ENCODE measurements around the gene CFAP221.
A peak's percentile ranks its signal among the peaks of the same experiment; 100 is the strongest.

The CFAP221 gene

DNA sequence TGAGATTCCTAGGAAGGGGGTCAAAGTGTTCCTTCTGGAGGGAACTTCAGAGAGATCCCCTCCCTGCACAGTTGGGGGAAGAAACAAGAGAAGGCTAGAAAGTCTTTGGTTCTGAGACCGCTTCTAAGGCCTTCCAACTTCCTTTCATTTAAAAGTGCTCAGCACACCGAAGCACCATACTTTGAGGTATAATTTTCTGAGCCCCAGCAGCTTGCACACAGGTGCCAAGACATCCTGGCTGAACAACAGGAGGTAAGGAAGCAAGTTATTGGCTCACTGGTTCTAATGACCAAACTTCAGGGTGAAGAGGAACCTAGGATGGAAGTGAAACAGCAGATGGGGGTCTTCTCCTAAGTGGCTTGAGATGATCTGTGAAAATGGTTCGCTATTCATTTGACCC, 154.0 kb downstream of the CFAP221 start:
- DNase-seq (ENCODE audit: low read depth in 2 of 2), result no peak

GRCh38 chr2:119699016-119699606, 154.9 kb downstream of the CFAP221 start:
- DNase-seq (ENCODE audit: low read depth in 2 of 2), result no peak

DNA sequence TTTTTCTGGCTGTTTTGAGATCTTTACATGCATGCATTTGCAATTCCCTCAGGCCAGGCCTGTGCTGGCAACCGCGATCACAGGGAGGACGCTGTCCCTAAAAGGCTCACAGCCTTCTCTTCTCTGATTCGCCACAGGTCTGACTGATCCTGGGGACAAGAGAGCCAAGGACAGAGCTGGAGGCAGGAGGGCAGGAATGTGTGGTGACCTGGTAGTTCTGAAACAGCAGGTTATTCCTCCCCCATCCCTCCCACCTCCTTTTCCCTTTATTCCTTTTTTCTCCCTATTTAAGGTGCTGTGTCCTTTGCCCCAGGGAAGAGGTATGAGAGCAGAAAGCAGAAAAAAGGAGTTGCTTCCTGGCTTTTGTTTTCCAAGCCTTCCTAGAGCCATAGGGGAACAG, 156.6 kb downstream of the CFAP221 start:
- no peak for DNase-seq (ENCODE audit: low read depth in 2 of 2)

GRCh38 chr2:119701352-119701751, 157.1 kb downstream of the CFAP221 start:
- DNase-seq (ENCODE audit: low read depth in 2 of 2), result no peak

DNA sequence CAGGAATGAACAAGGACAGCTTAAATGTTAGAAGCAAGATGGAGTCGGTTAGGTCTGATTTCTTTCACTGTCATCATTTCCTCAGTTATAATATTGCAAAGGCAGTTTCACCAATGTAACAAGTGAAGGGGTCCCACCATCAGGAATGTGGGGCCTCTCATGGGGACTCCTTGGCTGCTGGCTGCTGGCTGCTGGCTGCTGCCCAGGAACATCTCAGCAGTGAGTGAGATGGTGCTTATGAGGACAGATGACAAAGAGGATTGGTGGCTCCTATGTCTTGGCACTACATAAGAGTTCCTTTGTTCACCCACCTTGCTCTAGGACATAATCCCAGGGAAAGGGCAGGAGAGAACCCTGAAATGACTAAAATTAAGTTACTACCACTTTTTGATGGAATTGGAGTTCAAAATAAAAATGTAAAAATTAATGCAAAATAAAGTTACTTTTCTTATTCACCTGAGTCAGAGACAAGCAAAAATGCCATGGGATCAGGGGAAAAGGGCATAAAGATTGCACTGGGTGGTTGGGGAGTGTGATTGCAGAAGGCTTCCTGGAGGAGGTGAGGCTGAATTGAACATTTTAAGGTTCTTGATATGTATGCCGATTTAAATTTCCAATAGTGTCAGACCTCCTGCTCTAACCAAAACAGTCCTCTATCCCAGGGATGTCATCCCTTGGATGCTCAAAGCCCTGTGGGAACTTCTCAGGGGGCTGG, 158.1 kb downstream of the CFAP221 start:
- no peak for DNase-seq (ENCODE audit: low read depth in 2 of 2)

- peak; percentile 56 to 63 for DNase-seq (ENCODE audit: low read depth in 2 of 2)
Measured at GRCh38 chr2:119702918-119703401, 158.7 kb downstream of the CFAP221 start.

GRCh38 chr2:119703526-119703925, 159.3 kb downstream of the CFAP221 start:
- no peak for DNase-seq (ENCODE audit: low read depth in 2 of 2)

- DNase-seq (ENCODE audit: low read depth in 2 of 2), result no peak
Measured at GRCh38 chr2:119704670-119705120, 160.4 kb downstream of the CFAP221 start.

DNA sequence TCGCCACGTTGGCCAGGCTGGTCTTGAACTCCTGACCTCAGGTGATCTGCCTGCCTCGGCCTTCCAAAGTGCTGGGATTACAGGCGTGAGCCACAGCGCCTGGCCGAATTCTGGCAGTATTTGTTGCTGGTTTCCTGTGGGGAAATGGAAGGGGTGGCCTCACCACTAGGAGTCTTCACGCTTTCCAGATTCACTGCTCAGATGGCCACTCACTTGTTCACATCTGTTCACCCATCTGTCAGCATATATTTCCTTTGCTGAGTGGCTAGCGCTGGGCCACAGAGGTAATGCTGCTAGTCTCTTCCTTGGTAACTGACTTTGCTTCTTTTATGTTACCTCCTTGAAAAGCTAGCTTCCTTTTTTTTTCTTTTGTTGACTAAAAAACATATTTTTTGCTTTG, 162.0 kb downstream of the CFAP221 start:
- DNase-seq (ENCODE audit: low read depth in 2 of 2), result no peak
